Sigmoid colon (tissue), 7 donors: ENCODE results near the gene CACNA2D3. TPM values are rescaled to one million over a fixed set of nuclear protein-coding genes. Genes with fewer than 3 reads are reported as not detected.

Experiments
- DNase-seq: peaks from one replicate; pipeline ENCODE4 v3.0.0-alpha.2; 2019
- H3K27ac ChIP-seq, 4 donors: fragments of 200-600 bp; sonication (generic); one replicate each; pipeline ENCODE4 v1.5.1; 2016 to 2019; ENCODE audit warnings: mild to moderate bottlenecking in 1 of 4
- H3K27me3 ChIP-seq, 3 donors: fragments of 200-600 bp; sonication (generic); one replicate each; pipeline ENCODE4 v1.5.1; 2019; ENCODE audit warnings: mild to moderate bottlenecking in 1 of 3
- H3K36me3 ChIP-seq, 4 donors: fragments of 200-600 bp; sonication (generic); one replicate each; pipeline ENCODE4 v1.5.1; 2016 to 2019
- H3K4me1 ChIP-seq, 4 donors: fragments of 200-600 bp; sonication (generic); one replicate each; pipeline ENCODE4 v1.5.1; 2017 to 2019
- H3K4me3 ChIP-seq, 4 donors: fragments of 200-600 bp; sonication (generic); one replicate each; pipeline ENCODE4 v1.5.1; 2017 to 2019; ENCODE audit warnings: mild to moderate bottlenecking in 2 of 4, moderate library complexity in 1 of 4
- H3K9me3 ChIP-seq, 4 donors: fragments of 200-600 bp in 3 of 4; sonication (generic) in 3 of 4; one replicate each; pipeline versions ENCODE4 v1.5.1 to v1.6.1; 2013 to 2019
- CTCF ChIP-seq, 4 experiments: fragments of 450-650 bp in 3 of 4; fragments of 200-600 bp in 1 of 4; IDR thresholded peaks; one replicate each; pipeline ENCODE4 v1.5.1; 2016 to 2019; ENCODE audit warnings: antibody characterized with exemption in 4 of 4, mild to moderate bottlenecking in 3 of 4, moderate library complexity in 2 of 4
- EP300 ChIP-seq, 4 donors: sonication (generic); formaldehyde crosslinking; IDR thresholded peaks; one replicate each; pipeline ENCODE4 v1.6.1; 2017; ENCODE audit warnings: antibody characterized with exemption in 4 of 4
- POLR2A ChIP-seq, 2 donors: fragments of 450-650 bp; IDR thresholded peaks; one replicate each; pipeline ENCODE4 v1.6.1; 2016; ENCODE audit warnings: antibody characterized with exemption in 2 of 2, mild to moderate bottlenecking in 2 of 2, moderate library complexity in 2 of 2
- POLR2AphosphoS5 ChIP-seq, 4 donors: sonication (generic); formaldehyde crosslinking; IDR thresholded peaks; one replicate each; pipeline ENCODE4 v1.6.1; 2017; ENCODE audit warnings: antibody characterized with exemption in 4 of 4
- WGBS, 2 donors: extraction: QIAGEN DNeasy Blood & Tissue Kit; methylation state at CpG; one replicate each; pipeline ENCODE4 v1.1.7; 2013; 5-methylcytosine and 5-hydroxymethylcytosine counted together
- intact Hi-C: fragments of 100-400 bp; cut with DNase I; formaldehyde crosslinking; loops from one replicate; pipeline ENCODE4 v1.15.1; 2023
- polyA plus RNA-seq, 3 donors: library from polyadenylated mRNA; stranded (reverse); fragments of 200-250 nt; gene quantifications; one replicate each; pipeline ENCODE4 v1.2.3, GENCODE V29; 2013
- total RNA-seq, 4 donors: library from RNA; depleted of rRNA; stranded (reverse); fragments of >200 nt; gene quantifications; one replicate each; pipeline ENCODE4 v1.1.0, GENCODE V29; 2016
- donor health status: healthy with polysubstance abuse.
- donor health status: Bipolar disorder and iron deficiency.
- donor health status: healthy.

CACNA2D3 gene
- total and polyA plus RNA-seq, 7 donors, result 0.32 to 10.2 (median 4.8) TPM; not detected in 1

- 91 to 96% methylated on average over 4 of the region's 4 CpGs for WGBS, 2 donors
- intact Hi-C loops, result no loop called here
Observed at GRCh38 chr3:54494209-54494608, 371.9 kb downstream of the CACNA2D3 start.

GRCh38 chr3:54506603-54507002, 384.3 kb downstream of the CACNA2D3 start:
- H3K36me3 ChIP-seq, result no peaks in the 10 kb centered on the region
- H3K4me3 ChIP-seq, result no peak overlapping the region
- TF ChIP-seq POLR2A (IDR thresholded peaks at IDR 0.05) (no peak), CTCF (IDR thresholded peaks at IDR 0.05) (no peak), EP300 (IDR thresholded peaks at IDR 0.05) (no peak), POLR2AphosphoS5 (IDR thresholded peaks at IDR 0.05) (no peak)
- no peak overlapping the region for H3K27ac ChIP-seq
- no peak for DNase-seq
- H3K27me3 ChIP-seq, result no peaks in the 10 kb centered on the region
- intact Hi-C loops, result no loop called here
- H3K9me3 ChIP-seq, result no peaks in the 10 kb centered on the region
- WGBS, 2 donors, result 85 to 90% methylated on average over 3 of the region's 3 CpGs
- no peaks in the 10 kb centered on the region for H3K4me1 ChIP-seq

More at GRCh38 chr3:54494209-54494608, 371.9 kb downstream of the CACNA2D3 start:
- TF ChIP-seq POLR2AphosphoS5 (IDR thresholded peaks at IDR 0.05), result no peak
- no peak for TF ChIP-seq POLR2A (IDR thresholded peaks at IDR 0.05)
- no peak for TF ChIP-seq EP300 (IDR thresholded peaks at IDR 0.05)
- no peak for TF ChIP-seq CTCF (IDR thresholded peaks at IDR 0.05)
- Histone ChIP-seq H3K4me1 (no peaks in the 10 kb centered on the region), H3K4me3 (no peak overlapping the region), H3K9me3 (peaks cover 0 to 4% (median 0%) of the 10 kb centered on the region in 4 donors), H3K27ac (no peak overlapping the region), H3K27me3 (no peaks in the 10 kb centered on the region), H3K36me3 (no peaks in the 10 kb centered on the region)
- no peak for DNase-seq

DNA sequence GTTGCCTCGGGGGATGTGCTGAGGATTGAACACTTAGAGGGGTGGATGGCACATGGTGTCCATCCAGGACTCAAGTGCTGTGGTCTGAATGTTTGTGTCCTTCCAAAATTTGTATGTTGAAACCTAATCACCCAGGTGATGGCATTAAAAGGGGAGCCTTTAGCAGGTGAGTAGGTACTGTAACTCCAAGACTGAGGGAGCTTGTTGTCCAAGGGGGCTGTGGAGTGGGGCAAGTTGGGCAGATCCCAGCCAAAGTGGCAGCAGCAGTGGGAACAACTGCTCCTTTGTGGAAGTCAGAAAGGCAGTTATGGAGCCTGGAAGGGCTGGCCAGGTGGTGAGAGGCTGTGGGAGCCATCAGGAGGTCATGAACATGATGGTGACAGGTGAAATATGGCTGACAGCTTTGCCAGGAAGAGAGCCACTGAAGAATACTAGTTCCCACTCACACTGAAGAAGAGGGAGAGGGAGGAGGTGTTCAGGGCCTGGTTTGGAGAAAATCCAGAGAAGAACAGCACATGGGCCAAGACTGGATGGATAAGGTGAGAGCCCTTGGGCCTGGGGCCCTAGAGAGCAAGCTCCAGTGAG, 385.6 kb downstream of the CACNA2D3 start:
- no peak overlapping the region for H3K27ac ChIP-seq
- H3K9me3 ChIP-seq, result no peaks in the 10 kb centered on the region
- WGBS, 2 donors, result 78 to 85% methylated on average over 1 of the region's 1 CpG
- H3K27me3 ChIP-seq, result no peaks in the 10 kb centered on the region
- no peaks in the 10 kb centered on the region for H3K36me3 ChIP-seq
- H3K4me3 ChIP-seq, result no peak overlapping the region
- no peak for DNase-seq
- intact Hi-C loops, result no loop called here
- TF ChIP-seq EP300 (IDR thresholded peaks at IDR 0.05), result no peak
- TF ChIP-seq POLR2A (IDR thresholded peaks at IDR 0.05), result no peak
- TF ChIP-seq POLR2AphosphoS5 (IDR thresholded peaks at IDR 0.05), result no peak
- TF ChIP-seq CTCF (IDR thresholded peaks at IDR 0.05), result no peak
- no peaks in the 10 kb centered on the region for H3K4me1 ChIP-seq

DNA sequence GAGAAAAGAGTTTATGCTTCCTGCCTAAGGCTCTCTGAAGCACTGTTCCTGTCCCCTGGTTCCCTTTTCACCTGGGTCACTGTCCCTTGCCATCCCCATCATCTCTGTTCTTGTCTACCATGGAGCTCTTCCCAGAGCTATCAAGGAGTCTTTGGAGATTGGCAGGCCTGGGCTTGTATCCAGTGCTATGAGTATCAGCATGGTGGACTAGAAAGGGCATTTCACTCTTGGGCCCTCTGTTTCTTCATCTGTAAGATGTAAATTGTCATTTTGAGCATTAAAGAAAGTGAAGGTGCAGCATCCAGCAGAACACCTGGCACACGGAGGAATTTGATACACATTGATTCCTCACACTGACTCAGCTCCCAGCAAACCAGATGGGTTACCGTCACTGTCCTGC, 388.2 kb downstream of the CACNA2D3 start:
- DNase-seq, result no peak

More for the DNA sequence above, 388.2 kb downstream of the CACNA2D3 start:
- 89 to 92% methylated on average over 2 of the region's 2 CpGs for whole genome bisulfite sequencing, 2 donors
- Histone ChIP-seq H3K27me3 (no peaks in the 10 kb centered on the region), H3K36me3 (no peaks in the 10 kb centered on the region), H3K4me1 (no peaks in the 10 kb centered on the region), H3K27ac (no peak overlapping the region), H3K4me3 (no peak overlapping the region), H3K9me3 (no peaks in the 10 kb centered on the region)
- intact Hi-C loops, result no loop called here
- TF ChIP-seq CTCF (IDR thresholded peaks at IDR 0.05), result no peak
- no peak for TF ChIP-seq EP300 (IDR thresholded peaks at IDR 0.05)
- no peak for TF ChIP-seq POLR2A (IDR thresholded peaks at IDR 0.05)
- TF ChIP-seq POLR2AphosphoS5 (IDR thresholded peaks at IDR 0.05), result no peak
